SKM-1 (cell line): ENCODE results near the gene PSME3.
A peak's percentile ranks its signal among the peaks of the same experiment; 100 is the strongest.

Source experiments
- DNase-seq: peaks from one replicate; lab custom pipeline; 2025; ENCODE audit not compliant: unreplicated experiment; lab: John Stamatoyannopoulos, UW

Gene PSME3

DNA sequence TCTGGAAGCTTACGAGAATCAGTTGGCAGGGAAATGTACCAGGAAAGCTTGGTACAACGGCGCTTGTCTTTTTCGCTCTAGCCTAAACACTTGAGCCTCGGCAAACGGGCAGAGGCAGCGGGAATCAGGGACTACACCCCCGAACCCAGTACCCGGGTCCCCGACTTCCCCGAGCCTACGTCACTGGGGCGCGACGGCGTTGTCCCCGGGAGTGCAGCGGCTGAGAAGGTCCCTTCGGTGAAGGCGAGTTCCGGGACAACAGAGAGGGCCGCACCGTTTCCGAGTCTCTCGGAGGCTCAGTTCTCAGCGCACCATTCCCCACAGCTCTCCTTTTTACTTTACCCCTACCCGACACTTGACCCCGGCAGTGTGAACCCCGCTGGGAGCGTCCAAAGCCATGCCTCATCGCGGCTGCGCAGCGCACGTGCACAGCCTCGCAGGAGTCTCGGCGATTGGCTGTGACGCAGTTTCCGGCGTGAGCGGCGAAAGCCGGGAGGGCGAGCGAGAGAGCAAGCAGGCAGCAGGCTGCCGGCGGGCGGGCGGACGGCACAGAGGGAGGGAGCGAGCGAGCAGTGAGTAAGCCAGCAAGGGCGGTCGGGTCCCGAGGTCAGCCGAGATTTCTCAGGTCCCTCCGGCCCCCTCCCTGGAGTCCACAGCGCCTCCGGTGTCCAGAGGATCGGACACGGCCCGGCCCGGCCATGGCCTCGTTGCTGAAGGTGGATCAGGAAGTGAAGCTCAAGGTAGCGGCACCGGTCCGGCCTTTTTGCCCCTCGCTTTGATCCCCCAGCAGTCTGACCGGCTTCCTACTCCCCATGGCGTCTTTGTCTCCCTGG lies at the start of gene PSME3:
Gene PSME3, plus strand, starts transcription at position 464 of the 833 bp plus-strand sequence. Its CDS starts 235 bp downstream, at position 699.
- peak; percentile 72 for DNase-seq

DNA sequence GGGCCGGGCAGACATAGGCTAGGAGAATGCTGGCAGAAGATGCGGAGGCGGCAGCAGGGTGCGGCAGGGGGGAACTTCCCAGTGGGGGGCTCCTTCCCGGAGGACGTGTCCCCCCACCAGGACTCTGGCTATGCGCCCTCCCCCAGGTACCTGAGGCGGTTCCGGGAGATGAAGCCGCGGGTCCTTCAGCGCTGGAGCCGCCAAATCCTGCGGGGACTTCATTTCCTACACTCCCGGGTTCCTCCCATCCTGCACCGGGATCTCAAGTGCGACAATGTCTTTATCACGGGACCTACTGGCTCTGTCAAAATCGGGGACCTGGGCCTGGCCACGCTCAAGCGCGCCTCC lies 49.4 kb upstream of the PSME3 start:
- no peak for DNase-seq

DNA sequence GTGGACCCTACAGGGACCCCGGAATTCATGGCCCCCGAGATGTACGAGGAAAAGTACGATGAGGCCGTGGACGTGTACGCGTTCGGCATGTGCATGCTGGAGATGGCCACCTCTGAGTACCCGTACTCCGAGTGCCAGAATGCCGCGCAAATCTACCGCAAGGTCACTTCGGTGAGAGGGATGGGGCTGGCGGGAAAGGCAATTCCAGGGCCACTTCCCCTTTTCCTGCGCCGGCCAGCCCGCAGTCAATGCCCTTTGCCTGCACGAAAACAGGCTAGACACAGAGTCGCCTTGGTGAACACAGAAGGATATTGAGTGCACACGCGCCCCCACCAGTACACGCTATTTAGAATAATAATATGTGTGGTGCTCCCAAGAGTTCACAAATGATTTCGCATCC lies 48.8 kb upstream of the PSME3 start:
- DNase-seq: no peak

- DNase-seq: no peak
Measured at GRCh38 chr17:42784811-42785592, 48.2 kb upstream of the PSME3 start.

GRCh38 chr17:42787266-42787665 lies 45.9 kb upstream of the PSME3 start:
- no peak for DNase-seq

- DNase-seq: no peak
Measured at GRCh38 chr17:42791948-42792347, 41.2 kb upstream of the PSME3 start.

DNA sequence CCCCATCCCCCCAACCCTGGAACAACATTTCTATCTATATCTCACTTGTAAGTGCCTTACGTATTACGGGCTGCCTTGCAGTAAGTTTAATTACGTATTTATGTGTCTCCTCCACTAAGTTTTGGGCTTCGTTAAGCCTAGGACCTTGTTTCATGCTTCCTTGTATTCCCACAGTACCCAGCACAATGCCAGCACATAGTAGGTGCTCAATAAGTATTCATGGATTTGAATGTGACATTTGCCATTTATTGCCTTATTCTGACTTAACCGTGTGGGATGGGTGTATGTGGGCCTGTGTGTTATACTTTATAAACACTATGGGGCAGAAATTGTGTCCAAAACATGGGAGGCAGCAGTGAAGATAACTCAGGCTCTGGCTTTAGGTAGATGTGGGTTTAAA lies 40.7 kb upstream of the PSME3 start:
- DNase-seq: no peak

GRCh38 chr17:42795061-42795460 lies 38.1 kb upstream of the PSME3 start:
- DNase-seq: no peak

DNA sequence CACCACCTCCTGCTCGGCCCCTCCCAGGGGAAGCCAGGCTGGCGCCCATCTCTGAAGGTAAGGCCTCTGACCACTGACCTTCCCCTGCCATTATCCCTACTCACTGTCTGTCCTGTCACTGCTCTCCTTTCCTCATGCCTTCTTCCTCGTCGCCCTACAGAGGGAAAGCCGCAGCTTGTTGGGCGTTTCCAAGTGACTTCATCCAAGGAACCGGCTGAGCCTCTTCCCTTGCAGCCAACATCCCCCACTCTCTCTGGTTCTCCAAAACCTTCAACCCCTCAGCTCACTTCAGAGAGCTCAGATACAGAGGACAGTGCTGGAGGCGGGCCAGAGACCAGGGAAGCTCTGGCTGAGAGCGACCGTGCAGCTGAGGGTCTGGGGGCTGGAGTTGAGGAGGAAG lies 37.7 kb upstream of the PSME3 start:
- DNase-seq: no peak

DNA sequence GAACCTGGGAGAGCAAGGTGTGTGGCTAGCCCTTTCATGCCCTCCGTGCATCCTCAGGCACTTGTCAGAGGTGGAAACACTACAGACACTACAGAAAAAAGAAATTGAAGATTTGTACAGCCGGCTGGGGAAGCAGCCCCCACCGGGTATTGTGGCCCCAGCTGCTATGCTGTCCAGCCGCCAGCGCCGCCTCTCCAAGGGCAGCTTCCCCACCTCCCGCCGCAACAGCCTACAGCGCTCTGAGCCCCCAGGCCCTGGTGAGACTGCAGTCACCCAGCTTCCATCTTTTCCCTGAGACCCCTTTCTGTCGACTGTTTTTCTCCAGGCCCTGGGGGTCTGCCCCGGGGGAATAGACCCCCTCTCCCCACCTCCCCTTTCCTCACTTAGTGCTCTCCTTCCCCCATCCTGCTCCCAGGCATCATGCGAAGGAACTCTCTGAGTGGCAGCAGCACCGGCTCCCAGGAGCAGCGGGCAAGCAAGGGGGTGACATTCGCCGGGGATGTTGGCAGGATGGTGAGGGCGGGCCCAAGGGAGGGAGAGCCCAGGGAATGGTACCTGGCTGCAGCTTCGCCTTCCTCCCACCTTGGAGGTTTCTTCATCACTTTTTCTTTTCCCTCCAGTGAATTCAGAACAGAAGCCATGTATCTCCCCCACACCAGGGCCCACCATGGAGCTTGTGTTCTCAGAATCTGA lies 37.0 kb upstream of the PSME3 start:
- DNase-seq: no peak

- no peak for DNase-seq
Measured at GRCh38 chr17:42797067-42798007, 35.9 kb upstream of the PSME3 start.

- DNase-seq: no peak
Measured at GRCh38 chr17:42798011-42798382, 35.2 kb upstream of the PSME3 start.

DNA sequence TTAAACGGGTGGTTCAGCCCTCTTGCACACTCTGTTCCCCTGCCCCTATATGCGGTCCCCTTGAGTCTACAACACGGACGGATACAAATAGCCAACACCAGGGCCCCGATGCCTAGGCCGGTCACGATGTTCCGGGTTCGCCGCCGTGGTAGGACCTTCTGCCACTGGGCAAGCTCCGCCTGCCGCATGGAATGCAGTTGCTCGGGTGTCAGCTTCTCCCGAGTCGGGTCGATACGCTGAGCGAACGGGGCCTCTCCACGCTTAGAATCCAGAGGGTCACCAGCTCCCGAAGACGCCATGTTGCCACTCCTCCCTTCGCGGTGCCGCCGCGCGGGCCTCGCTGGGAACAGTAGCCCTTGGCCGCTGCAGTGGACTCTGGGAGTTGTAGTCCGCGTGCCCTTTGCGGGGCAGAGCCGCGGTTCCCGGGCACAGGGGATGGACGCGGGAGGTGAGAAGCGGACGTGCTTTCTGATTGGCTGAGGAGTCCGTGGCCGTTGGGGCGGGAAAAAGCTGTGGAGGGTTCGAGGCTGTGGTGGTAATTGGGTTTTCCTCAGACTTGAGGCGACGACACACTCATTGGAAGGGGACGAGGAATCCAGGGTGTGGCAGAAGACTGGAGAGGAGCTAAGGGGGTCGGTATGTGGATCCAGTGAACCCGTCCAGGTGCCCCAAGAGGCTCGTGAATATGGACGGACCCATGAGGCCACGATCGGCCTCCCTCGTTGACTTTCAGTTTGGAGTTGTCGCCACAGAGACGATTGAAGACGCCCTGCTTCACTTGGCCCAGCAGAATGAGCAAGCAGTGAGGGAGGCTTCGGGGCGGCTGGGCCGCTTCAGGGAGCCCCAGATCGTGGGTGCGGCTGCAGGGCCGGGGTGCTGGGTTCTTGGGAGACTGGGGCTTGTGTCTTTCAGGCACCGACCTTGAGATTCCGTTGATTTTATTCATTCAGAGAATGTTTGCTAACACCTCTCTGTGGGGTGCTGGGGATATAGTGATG lies 34.5 kb upstream of the PSME3 start, which contains the start of the genes CNTD1 and COA3:
Gene CNTD1, plus strand, starts transcription at position 479 of the 998 bp plus-strand sequence. Its CDS starts 207 bp downstream, at position 686.
Gene COA3, minus strand, starts transcription at position 322 of the 998 bp plus-strand sequence. Its CDS starts 23 bp downstream, at position 299.
- DNase-seq: peak; percentile 53

GRCh38 chr17:42803074-42803883 lies 29.9 kb upstream of the PSME3 start:
- DNase-seq: no peak

GRCh38 chr17:42804918-42805367 lies 28.3 kb upstream of the PSME3 start:
- DNase-seq: no peak

GRCh38 chr17:42806249-42806648 lies 26.9 kb upstream of the PSME3 start:
- no peak for DNase-seq

GRCh38 chr17:42809250-42809649 lies 23.9 kb upstream of the PSME3 start:
- DNase-seq: no peak
